Omental fat pad (tissue), 4 donors: ENCODE measurements around the gene SNX9. TPM values are rescaled to one million over a fixed set of nuclear protein-coding genes. Genes with fewer than 3 reads are reported as not detected.

Source experiments
- ATAC-seq: fragments of 150-250 bp; one replicate; pipeline ENCODE4 v1.9.1; 2016; ENCODE audit warnings: mild to moderate bottlenecking, moderate library complexity; ENCODE audit not compliant: low FRiP score
- DNase-seq: peaks from one replicate; pipeline ENCODE4 v3.0.0-alpha.2; 2019; ENCODE audit warnings: low spot score
- CTCF ChIP-seq, 3 donors: fragments of 450-650 bp; IDR thresholded peaks; one replicate each; pipeline ENCODE4 v1.5.1; 2016 to 2017; ENCODE audit warnings: antibody characterized with exemption in 3 of 3, mild to moderate bottlenecking in 3 of 3, moderate library complexity in 2 of 3
- total RNA-seq, 4 donors: library from RNA; depleted of rRNA; stranded (reverse); fragments of >200 nt; gene quantifications; one replicate each; pipeline ENCODE4 v1.1.0, GENCODE V29; 2016

Gene SNX9
- total RNA-seq, 4 donors from 2014 or later = 61.8 to 89.6 (median 76.3) TPM

DNA sequence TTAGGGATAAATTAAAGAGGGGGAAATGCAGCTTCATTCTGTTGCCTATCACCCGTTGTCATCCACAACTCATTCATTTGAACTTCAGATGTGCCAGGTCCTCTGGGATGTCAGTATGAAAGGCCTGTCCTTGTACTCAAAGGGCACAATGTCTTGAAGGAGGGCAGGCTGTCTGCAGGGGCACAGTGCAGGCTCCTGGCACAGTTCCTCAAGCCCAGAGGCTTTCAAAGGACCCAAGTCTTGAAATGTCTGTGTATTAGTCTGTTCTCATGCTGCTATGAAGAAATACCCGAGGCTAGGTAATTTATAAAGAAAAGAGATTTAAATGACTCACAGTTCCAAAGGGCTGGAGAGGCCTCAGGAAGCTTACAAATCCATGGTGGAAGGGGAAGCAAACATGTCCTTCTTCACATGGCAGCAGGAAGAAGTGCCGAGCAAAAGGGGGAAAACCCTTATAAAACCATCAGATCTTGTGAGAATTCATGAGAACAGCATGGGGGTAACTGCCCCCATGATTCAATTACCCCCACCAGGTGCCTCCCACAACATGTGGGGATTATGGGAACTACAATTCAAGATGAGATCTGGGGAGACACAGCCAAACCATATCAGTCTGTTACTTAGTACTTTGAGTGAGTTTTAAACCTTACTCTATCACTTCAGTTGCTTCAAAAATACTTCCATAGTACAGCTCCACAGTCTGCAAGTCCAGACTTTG lies 9.4 kb downstream of the SNX9 start:
- DNase-seq = no peak
- no peak for TF ChIP-seq CTCF (IDR thresholded peaks at IDR 0.05)
- no peak for ATAC-seq

DNA sequence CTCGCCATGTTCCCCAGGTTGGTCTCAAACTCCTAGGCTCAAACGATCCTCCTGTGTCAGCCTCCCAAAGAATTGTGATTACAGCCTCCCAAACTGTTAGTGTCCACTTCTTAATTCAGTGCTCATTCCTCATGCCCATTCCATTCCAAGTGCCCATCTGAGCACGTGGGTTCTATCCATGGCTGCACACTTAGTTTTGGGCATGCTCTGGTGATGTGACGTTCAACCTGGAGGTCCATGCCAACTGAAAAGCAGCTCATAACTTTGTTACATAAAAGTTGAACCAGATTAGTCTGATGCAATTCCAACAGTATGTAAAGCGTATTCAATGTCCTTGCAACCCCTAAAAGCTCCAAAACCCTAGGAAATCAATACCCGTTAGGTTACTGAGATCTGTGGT lies 11.5 kb downstream of the SNX9 start:
- ATAC-seq = no peak
- no peak for DNase-seq
- TF ChIP-seq CTCF (IDR thresholded peaks at IDR 0.05) = no peak

DNA sequence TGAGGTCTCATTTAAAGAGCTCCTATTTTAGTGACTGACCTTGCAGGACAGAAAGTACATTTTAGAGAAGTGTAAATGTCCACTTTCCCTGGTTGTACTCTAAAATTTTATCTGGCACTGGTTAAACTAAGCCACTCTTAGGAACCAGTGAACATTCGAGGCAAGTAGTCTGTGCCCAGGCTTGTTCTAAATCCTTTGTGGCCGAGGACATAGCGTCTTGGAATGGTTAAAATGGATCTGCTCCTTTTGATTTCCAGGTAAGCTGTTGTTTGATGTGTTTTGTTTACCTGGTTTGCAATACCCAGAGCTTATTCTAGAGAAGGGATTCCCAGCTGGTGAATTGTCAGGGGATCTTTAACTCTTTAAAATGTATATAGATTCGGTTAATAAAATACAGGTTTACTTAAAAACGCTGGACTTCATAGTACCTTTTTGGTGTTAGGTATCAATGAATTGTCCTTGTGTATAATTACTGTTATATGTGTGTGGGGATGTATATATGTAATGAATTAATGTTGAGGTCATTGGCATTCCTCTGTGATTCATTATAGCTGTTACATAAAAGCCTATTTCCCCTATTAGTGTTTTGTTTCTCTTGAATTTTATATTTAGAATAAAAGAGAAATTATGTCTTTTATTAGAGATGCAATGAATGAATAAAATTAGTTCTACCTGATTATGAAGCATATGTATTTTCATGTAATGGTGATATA lies 15.8 kb downstream of the SNX9 start:
- DNase-seq = no peak
- no peak for ATAC-seq
- no peak for TF ChIP-seq CTCF (IDR thresholded peaks at IDR 0.05)

GRCh38 chr6:157839606-157840005 lies 16.6 kb downstream of the SNX9 start:
- ATAC-seq = no peak
- TF ChIP-seq CTCF (IDR thresholded peaks at IDR 0.05) = no peak
- no peak for DNase-seq

GRCh38 chr6:157840261-157840660 lies 17.2 kb downstream of the SNX9 start:
- TF ChIP-seq CTCF (IDR thresholded peaks at IDR 0.05) = no peak
- DNase-seq (no peak), ATAC-seq (no peak)

DNA sequence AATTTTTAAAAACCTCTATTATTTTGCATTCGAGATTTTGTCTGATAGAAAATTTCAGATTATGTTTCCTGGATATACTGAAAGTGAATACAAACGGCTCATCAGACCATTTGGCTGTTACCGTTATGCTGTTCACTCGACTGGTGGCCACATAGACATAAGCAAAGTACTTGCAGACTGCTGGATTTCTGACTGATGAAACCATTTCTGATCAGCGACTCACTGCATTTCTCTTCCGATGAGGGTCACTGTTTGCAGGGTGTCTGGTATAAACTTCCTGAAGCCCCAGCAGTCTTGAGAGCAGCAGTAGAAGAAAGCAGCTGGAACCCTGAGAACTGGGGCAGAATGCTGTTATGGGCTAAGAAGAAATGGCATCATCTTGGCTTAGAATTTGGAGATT lies 17.7 kb downstream of the SNX9 start:
- no peak for TF ChIP-seq CTCF (IDR thresholded peaks at IDR 0.05)
- ATAC-seq = no peak

More for the DNA sequence above, 17.7 kb downstream of the SNX9 start:
- no peak for DNase-seq
